Osteocyte (in vitro differentiated cells): ENCODE results near the gene ARSA. TPM values are rescaled to one million over a fixed set of nuclear protein-coding genes. Genes with fewer than 3 reads are reported as not detected.

Source experiments
- DNase-seq: peaks from one replicate; pipeline ENCODE4 v3.0.0; 2021; ENCODE audit warnings: mixed read lengths; ENCODE audit not compliant: unreplicated experiment; ENCODE audit errors: extremely low spot score
- H3K27ac Mint-ChIP-seq: one replicate; pipeline ENCODE4 v1.8.0; 2021; ENCODE audit warnings: mild to moderate bottlenecking, mixed read lengths; ENCODE audit not compliant: unreplicated experiment
- H3K27me3 Mint-ChIP-seq: one replicate; pipeline ENCODE4 v1.8.0; 2021; ENCODE audit warnings: mixed read lengths; ENCODE audit not compliant: unreplicated experiment
- H3K36me3 Mint-ChIP-seq: one replicate; pipeline ENCODE4 v1.8.0; 2021; ENCODE audit warnings: mixed read lengths; ENCODE audit not compliant: unreplicated experiment
- H3K4me1 Mint-ChIP-seq: one replicate; pipeline ENCODE4 v1.8.0; 2021; ENCODE audit warnings: mixed read lengths; ENCODE audit not compliant: unreplicated experiment
- H3K4me3 Mint-ChIP-seq: one replicate; pipeline ENCODE4 v1.8.0; 2021; ENCODE audit warnings: mild to moderate bottlenecking, moderate library complexity, mixed read lengths; ENCODE audit not compliant: unreplicated experiment
- H3K9me3 Mint-ChIP-seq: one replicate; pipeline ENCODE4 v1.8.0; 2021; ENCODE audit warnings: mixed read lengths; ENCODE audit not compliant: unreplicated experiment
- long read RNA-seq: library from polyadenylated mRNA; unstranded; transcript quantifications from one replicate; pipeline ENCODE4 v2.0.0, GENCODE V29; 2021
- total RNA-seq: library from RNA; stranded (reverse); gene quantifications from 2 replicates; pipeline ENCODE4 v1.2.1, GENCODE V29; 2021
- TF ChIP-seq, protein P1 (sequence below): fragments of 200-600 bp; sonication (generic); IDR thresholded peaks from 2 replicates; pipeline ENCODE4 v1.5.0; 2021; ENCODE audit warnings: antibody characterized with exemption, mild to moderate bottlenecking, moderate library complexity

The ARSA gene
- 43.5 and 44.0 TPM in 2 replicates for total RNA-seq
- long read RNA-seq, partial matches to known transcripts, result 1 of 7 reads
- long read RNA-seq, other reads (novel, unspliced or antisense), result 2 of 7 reads

DNA sequence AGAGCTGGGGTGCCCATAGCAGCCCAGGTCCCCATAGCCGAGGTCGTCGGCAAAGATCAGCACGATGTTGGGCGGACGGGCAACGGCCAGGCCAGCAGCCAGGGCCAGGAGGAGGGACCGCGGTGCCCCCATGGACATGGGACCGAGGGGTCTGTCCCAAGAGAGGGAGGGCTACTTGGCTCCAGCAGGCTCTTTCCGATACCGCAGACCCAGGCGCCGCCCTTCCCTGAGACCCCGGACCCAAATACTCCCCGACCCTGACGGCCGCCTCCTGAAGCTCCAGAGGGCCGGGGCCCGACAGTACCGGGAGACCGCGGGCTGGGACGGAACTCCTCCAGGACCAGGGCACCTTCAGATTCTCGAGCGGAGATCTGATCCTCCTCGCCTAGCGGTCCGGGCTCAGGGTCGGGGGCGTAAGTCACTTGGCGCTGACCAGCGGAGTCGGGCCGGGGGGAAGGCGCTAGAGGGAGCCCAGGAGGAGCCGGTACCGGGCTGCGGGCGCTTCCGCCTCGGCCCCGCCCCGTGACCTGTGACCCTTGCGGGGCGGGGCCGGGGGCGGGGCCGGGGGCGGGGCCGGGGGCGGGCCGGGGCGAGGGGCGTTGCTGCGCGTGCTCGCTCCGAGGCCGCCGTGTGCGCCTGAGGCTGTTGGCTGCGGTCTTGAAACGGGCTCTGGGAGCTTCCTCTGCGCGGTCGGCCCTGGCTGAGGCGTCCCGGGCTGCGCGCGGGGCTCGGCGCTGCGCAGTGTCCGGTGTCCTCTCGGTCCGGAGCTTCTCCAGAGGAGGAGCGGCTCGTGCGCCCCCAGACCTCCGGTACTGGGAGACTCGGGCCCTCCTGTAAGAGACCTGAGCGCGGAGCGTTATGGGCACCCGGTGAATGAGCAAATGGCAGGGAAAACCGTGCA, at the start of gene ARSA:
TSS of gene ARSA (minus strand) at position 511 of the 901 bp plus-strand sequence. CDS start at position 138, 373 bp downstream.
- Mint-ChIP-seq H3K27me3 (no peaks in the 10 kb centered on the region), H3K36me3 (no peaks in the 10 kb centered on the region), H3K9me3 (no peaks in the 10 kb centered on the region), H3K27ac (peak within 1 kb of the TSS; percentile 35), H3K4me1 (peaks cover 10% of the 10 kb centered on the region), H3K4me3 (peak within 1 kb of the TSS; percentile 82)
- DNase-seq, result peak; percentile 93
- TF ChIP-seq, protein P1, sequence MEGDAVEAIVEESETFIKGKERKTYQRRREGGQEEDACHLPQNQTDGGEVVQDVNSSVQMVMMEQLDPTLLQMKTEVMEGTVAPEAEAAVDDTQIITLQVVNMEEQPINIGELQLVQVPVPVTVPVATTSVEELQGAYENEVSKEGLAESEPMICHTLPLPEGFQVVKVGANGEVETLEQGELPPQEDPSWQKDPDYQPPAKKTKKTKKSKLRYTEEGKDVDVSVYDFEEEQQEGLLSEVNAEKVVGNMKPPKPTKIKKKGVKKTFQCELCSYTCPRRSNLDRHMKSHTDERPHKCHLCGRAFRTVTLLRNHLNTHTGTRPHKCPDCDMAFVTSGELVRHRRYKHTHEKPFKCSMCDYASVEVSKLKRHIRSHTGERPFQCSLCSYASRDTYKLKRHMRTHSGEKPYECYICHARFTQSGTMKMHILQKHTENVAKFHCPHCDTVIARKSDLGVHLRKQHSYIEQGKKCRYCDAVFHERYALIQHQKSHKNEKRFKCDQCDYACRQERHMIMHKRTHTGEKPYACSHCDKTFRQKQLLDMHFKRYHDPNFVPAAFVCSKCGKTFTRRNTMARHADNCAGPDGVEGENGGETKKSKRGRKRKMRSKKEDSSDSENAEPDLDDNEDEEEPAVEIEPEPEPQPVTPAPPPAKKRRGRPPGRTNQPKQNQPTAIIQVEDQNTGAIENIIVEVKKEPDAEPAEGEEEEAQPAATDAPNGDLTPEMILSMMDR, result peak; percentile 51

DNA sequence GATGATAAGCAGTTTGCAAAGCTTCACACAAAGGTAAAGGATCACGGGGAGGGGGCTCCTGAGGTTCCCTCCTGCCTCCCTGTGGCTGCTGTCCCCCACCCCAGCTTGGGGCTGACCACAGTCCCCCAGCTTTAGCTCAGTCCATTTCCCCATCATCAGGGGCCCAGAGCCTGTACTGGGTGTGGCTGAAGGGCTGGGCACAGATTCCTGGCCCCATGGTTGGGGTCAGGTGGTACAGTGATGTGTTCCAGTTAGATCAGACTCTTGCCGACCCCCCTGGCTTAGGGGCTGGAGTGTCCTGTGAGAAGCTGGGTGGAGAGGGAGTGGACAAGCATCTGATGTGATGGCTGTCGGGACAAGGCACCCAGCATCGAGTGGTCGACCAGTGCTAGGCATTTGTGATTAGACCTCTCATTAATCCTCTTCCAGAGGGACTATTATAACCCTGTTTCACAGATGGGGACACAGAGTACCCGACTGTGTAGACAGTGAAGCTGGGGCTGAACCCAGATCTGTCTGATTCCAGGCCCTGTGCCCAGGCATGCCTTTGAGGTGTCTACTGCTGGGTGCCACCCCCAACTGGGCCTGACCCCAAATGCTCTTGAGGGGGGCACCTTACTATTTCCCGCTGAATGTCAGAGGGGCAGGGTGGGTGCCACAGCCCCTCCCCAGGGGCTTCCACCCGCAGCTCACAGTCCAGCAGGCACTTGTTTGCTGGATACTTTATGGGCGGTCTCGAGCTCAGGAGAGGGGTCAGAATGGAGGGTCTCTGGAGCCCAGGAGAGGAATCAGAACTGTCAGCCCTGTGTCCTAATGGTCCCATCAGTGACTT, 48.9 kb upstream of the ARSA start:
- H3K27me3 Mint-ChIP-seq, result peaks cover 18% of the 10 kb centered on the region
- no peak overlapping the region for H3K4me3 Mint-ChIP-seq
- TF ChIP-seq, protein P1, result no peak
- H3K36me3 Mint-ChIP-seq, result no peaks in the 10 kb centered on the region
- H3K9me3 Mint-ChIP-seq, result no peaks in the 10 kb centered on the region
- peaks cover 8% of the 10 kb centered on the region for H3K4me1 Mint-ChIP-seq
- no peak overlapping the region for H3K27ac Mint-ChIP-seq
- DNase-seq, result peak; percentile 76

DNA sequence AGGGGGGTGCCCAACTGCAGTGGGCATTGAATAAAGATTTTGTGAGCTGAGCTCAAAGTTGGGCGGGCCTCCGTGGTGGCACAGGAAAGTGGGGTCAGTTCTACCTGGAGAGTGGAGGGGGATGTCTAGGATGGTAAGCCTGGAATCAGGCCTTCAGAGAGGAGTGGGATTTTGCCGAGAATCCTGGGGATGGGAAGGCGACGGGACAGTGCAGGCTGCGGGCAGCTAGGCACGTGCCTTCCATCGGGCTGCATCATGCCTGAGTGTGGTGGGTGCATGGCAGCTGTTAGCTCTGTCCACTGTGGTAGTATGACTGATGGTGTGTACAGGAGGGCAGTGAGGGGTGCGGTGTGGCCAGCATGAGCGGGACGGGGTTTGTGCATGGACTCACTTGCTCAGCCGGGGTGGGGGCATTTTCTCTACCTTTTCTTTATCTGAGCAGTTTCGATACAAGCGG, 48.3 kb upstream of the ARSA start:
- TF ChIP-seq, protein P1, result no peak
- H3K9me3 Mint-ChIP-seq, result no peaks in the 10 kb centered on the region
- DNase-seq, result peak; percentile 74
- H3K36me3 Mint-ChIP-seq, result no peaks in the 10 kb centered on the region
- peaks cover 21% of the 10 kb centered on the region for H3K27me3 Mint-ChIP-seq
- H3K27ac Mint-ChIP-seq, result peak overlapping the region; percentile 6
- H3K4me1 Mint-ChIP-seq, result peaks cover 8% of the 10 kb centered on the region
- H3K4me3 Mint-ChIP-seq, result no peak overlapping the region

DNA sequence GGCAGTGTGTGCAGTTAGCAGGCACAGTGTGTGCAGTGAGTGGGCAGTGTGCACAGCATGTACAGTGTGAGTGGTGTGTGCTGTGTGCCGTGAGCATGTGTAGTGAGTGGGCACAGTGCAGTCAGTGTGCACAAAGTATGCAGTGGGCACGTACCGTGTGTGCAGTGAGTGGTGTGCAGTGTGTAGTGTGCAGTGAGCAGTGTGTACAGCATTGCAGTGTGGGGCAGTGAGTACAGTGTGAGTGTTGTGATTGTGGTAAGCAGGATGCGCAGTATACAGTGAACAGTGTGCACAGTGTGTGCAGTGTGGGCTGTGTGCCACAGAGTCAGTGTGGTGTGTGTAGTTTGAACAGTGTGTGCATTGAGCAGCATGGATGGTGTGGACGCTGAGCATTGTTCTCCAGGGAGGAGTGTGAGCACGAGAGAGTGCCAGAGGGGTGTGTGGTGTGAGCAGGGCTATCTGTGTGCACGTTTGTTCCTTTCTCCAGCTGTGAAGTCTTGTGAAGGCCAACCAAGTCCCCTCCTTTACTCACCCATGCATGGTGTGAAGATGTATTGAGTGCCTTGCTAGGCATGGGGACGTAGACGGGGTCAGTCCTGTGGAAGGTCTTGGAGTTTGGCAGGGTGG, 47.7 kb upstream of the ARSA start:
- H3K9me3 Mint-ChIP-seq, result no peaks in the 10 kb centered on the region
- H3K27ac Mint-ChIP-seq, result peak overlapping the region; percentile 6
- H3K4me1 Mint-ChIP-seq, result peaks cover 8% of the 10 kb centered on the region
- H3K27me3 Mint-ChIP-seq, result peaks cover 24% of the 10 kb centered on the region
- TF ChIP-seq, protein P1, result no peak
- no peaks in the 10 kb centered on the region for H3K36me3 Mint-ChIP-seq
- DNase-seq, result peak; percentile 69
- H3K4me3 Mint-ChIP-seq, result peak overlapping the region; percentile 61
